Fibroblast of skin of right biceps (primary cell): Measurements from ENCODE around the gene UBE2J1.

Source experiments
- DNase-seq: peaks from one replicate; pipeline ENCODE4 v3.0.0-alpha.2; 2013

UBE2J1 gene

GRCh38 chr6:89286516-89286915, 66.0 kb downstream of the UBE2J1 start:
- no peak for DNase-seq

GRCh38 chr6:89284963-89285735, 67.4 kb downstream of the UBE2J1 start:
- no peak for DNase-seq

- no peak for DNase-seq
Measured at GRCh38 chr6:89284081-89284480, 68.4 kb downstream of the UBE2J1 start.

- no peak for DNase-seq
Measured at GRCh38 chr6:89282749-89283148, 69.8 kb downstream of the UBE2J1 start.

GRCh38 chr6:89281779-89282246, 70.7 kb downstream of the UBE2J1 start:
- peak; percentile 32 for DNase-seq

- no peak for DNase-seq
Measured at GRCh38 chr6:89278956-89279355, 73.6 kb downstream of the UBE2J1 start.
